HepG2 (cell line): Measurements from ENCODE around the gene SEMA5B. TPM values are rescaled to one million over a fixed set of nuclear protein-coding genes. Genes with fewer than 3 reads are reported as not detected.

Experiments used
- ATAC-seq: fragments of 200-7000 bp; cut with Tn5 transposase; 3 replicates; pipeline ENCODE4 v1.9.1; 2020; ENCODE audit warnings: mild to moderate bottlenecking, moderate library complexity
- BruUV-seq: library from RNA; stranded (reverse); fragments of 400-500 nt; replicated peaks from 2 replicates; lab custom pipeline; 2021; lab: Mats Ljungman, UMichigan
- CTCF ChIA-PET: fragments of 300-600 bp; formaldehyde crosslinking; extraction: SDS; loops from one replicate; lab custom pipeline; 2021; ENCODE audit warnings: low total read pairs, inconsistent platforms, low intra/inter-chr PET ratio; lab: Yijun Ruan, JAX
- POLR2A ChIA-PET: fragments of 350-600 bp; sonication (Branson Sonifier 250); formaldehyde crosslinking; loops from one replicate; lab custom pipeline; 2020; ENCODE audit warnings: antibody characterized with exemption, inconsistent platforms; lab: Yijun Ruan, JAX
- DNase-seq: peaks from one replicate; pipeline ENCODE4 v3.0.0-alpha.2; 2015; ENCODE audit warnings: low spot score
- FAIRE-seq: peaks from 3 replicates; lab custom pipeline; 2011; peaks lifted over from hg19 to GRCh38; lab: Jason Lieb, UNC
- H2AFZ ChIP-seq: one replicate; pipeline ENCODE4 v1.6.1; 2011; ENCODE audit warnings: low read length, inconsistent platforms
- H3K27ac ChIP-seq: fragments of 300-600 bp; 3 replicates; pipeline ENCODE4 v1.8.0; 2011; ENCODE audit warnings: mixed run types, mild to moderate bottlenecking, mixed read lengths, low read length, inconsistent platforms; ENCODE audit not compliant: insufficient read depth; ENCODE audit errors: extremely low read length
- H3K27me3 ChIP-seq, 2 experiments: fragments of 200-600 bp in 1 of 2; 2 replicates in 1 of 2; 3 replicates in 1 of 2; pipeline versions ENCODE4 v1.6.0 to v1.8.0; 2011; ENCODE audit warnings: low read length in 2 of 2, mild to moderate bottlenecking in 2 of 2, moderate library complexity in 2 of 2, inconsistent platforms in 1 of 2; ENCODE audit not compliant: insufficient read depth in 2 of 2, control insufficient read depth in 1 of 2
- H3K36me3 ChIP-seq, 2 experiments: fragments of 200-600 bp in 1 of 2; replicated peaks in 1 of 2; 2 replicates in 1 of 2; 3 replicates in 1 of 2; pipeline versions ENCODE4 v1.5.1 to v1.8.0; 2011; ENCODE audit warnings: low read length in 2 of 2, inconsistent platforms in 1 of 2; ENCODE audit not compliant: insufficient read depth in 2 of 2, control insufficient read depth in 1 of 2
- H3K4me1 ChIP-seq: 2 replicates; pipeline ENCODE4 v1.5.1; 2012; ENCODE audit warnings: low read length, inconsistent platforms; ENCODE audit not compliant: insufficient read depth
- H3K4me2 ChIP-seq: 2 replicates; pipeline ENCODE4 v1.6.0; 2011; ENCODE audit warnings: low read depth, low read length, inconsistent platforms
- H3K4me3 ChIP-seq, 3 experiments: fragments of 200-600 bp in 1 of 3; sonication (generic), shearing (Covaris generic) in 1 of 3; replicated peaks in 1 of 3; 2 replicates each; pipeline ENCODE4 v1.5.1; 2011 to 2016; ENCODE audit warnings: low read length in 3 of 3, inconsistent platforms in 2 of 3, low read depth in 2 of 3, mild to moderate bottlenecking in 2 of 3, control low read depth in 1 of 3, mixed read lengths in 1 of 3; ENCODE audit not compliant: insufficient read depth in 1 of 3
- H3K79me2 ChIP-seq: one replicate; pipeline ENCODE4 v1.6.1; 2011; ENCODE audit warnings: low read length, inconsistent platforms; ENCODE audit not compliant: insufficient read depth
- H3K9ac ChIP-seq: 2 replicates; pipeline ENCODE4 v1.6.0; 2011; ENCODE audit warnings: mild to moderate bottlenecking, low read depth, low read length, inconsistent platforms; ENCODE audit not compliant: insufficient read depth
- H3K9me3 ChIP-seq: 2 replicates; pipeline ENCODE4 v1.5.1; 2012; ENCODE audit warnings: mild to moderate bottlenecking, low read length
- H4K20me1 ChIP-seq: 2 replicates; pipeline ENCODE4 v1.6.0; 2011; ENCODE audit warnings: inconsistent platforms, mild to moderate bottlenecking, low read length, moderate library complexity; ENCODE audit not compliant: insufficient read depth
- AFF4 ChIP-seq: sonication (generic); formaldehyde crosslinking; IDR thresholded peaks from 2 replicates; pipeline ENCODE4 v1.4.0; 2020; ENCODE audit warnings: missing genetic modification reagents
- CEBPB ChIP-seq: IDR thresholded peaks from 2 replicates; pipeline ENCODE4 v1.6.1; 2011; ENCODE audit warnings: low read depth, low read length, improper control_type of control experiment, borderline replicate concordance
- CEBPG ChIP-seq: IDR thresholded peaks from 2 replicates; pipeline ENCODE4 v1.6.1; 2016
- WGBS: methylation state at CpG from one replicate; pipeline ENCODE4 v1.1.6; 2017; ENCODE audit warnings: low lambda C conversion rate; 5-methylcytosine and 5-hydroxymethylcytosine counted together
- in situ Hi-C: cut with HindIII; loops from 2 replicates; pipeline ENCODE4 v1.10.0; 2017; ENCODE audit warnings: low pct_unique_long_range_greater_than_20kb; ENCODE audit not compliant: extremely low pct_ligation_motif_present
- intact Hi-C: fragments of 100-400 bp; cut with micrococcal nuclease; formaldehyde crosslinking; loops from one replicate; pipeline ENCODE4 v1.10.0; 2022; ENCODE audit not compliant: unreplicated experiment
- polyA plus RNA-seq, 8 experiments: library from polyadenylated mRNA; depleted of rRNA in 3 of 8; stranded (reverse) in 7 of 8; unstranded in 1 of 8; fragments of >200 nt; fragmentation: Illumina TruSeq in 4 of 8; extraction: Trizol in 4 of 8; gene quantifications; 2 replicates each; pipeline versions ENCODE4 v1.2.1 to v1.2.3, GENCODE V29; 2011 to 2016; ENCODE audit warnings: low read depth in 4 of 8, missing spikeins in 1 of 8, mixed read lengths in 1 of 8; ENCODE audit not compliant: insufficient read depth in 1 of 8
- total RNA-seq, 5 experiments: library from RNA; depleted of rRNA; stranded (reverse); fragments of >200 nt; fragmentation: Illumina TruSeq; extraction: Trizol; gene quantifications; 2 replicates each; pipeline ENCODE4 v1.2.3, GENCODE V29; 2016; ENCODE audit warnings: low read depth in 1 of 5

The SEMA5B gene
- total and polyA plus RNA-seq, 2 of the 13 experiments (the other 11 are each of a cell fraction or from before 2014, with no cell fraction given), result not detected

- H3K27me3 ChIP-seq, result peaks cover 2 to 19% of the 10 kb centered on the region in 2 experiments; a peak in 3 of 5 replicates
- DNase-seq (peak; percentile 20), FAIRE-seq (no peak), ATAC-seq (no peak)
- CTCF ChIA-PET, result no interaction called here
- no peaks in the 10 kb centered on the region for H3K9me3 ChIP-seq
- in situ Hi-C loops (no loop called here), intact Hi-C loops (no loop called here)
- H3K27ac ChIP-seq, result no peak overlapping the region
- peak overlapping the region in 1 of 3 experiments; percentile 0; a peak in 1 of 6 replicates for H3K4me3 ChIP-seq
- H3K4me2 ChIP-seq, result no peak overlapping the region
- BruUV-seq, result no TSS peak
- H3K4me1 ChIP-seq, result peaks cover 41% of the 10 kb centered on the region
- peak; percentile 78; the same call in 1 of the 2 replicates for TF ChIP-seq CEBPB
- TF ChIP-seq CEBPG, result peak; percentile 45; the same call in 1 of the 2 replicates
- TF ChIP-seq AFF4 (CRISPR knock-in tag), result no peak
- H3K36me3 ChIP-seq, result no peaks in the 10 kb centered on the region
- whole genome bisulfite sequencing, result 0% methylated on average over 4 of the region's 4 CpGs
- no peak overlapping the region for H2AFZ ChIP-seq
- no peaks in the 10 kb centered on the region for H4K20me1 ChIP-seq
- H3K9ac ChIP-seq, result no peak overlapping the region
- no peaks in the 10 kb centered on the region for H3K79me2 ChIP-seq
- POLR2A ChIA-PET, result no interaction called here
These were observed 95.9 kb downstream of the SEMA5B start for GRCh38 chr3:122931636-122932035.
